NB4 (cell line): ENCODE results near the gene ARHGAP11A.

Experiments
- MAX ChIP-seq: IDR thresholded peaks from 2 replicates; pipeline ENCODE4 v1.6.1; 2011; ENCODE audit warnings: low read depth, low read length
- MYC ChIP-seq: IDR thresholded peaks from 2 replicates; pipeline ENCODE4 v1.6.1; 2011; ENCODE audit warnings: low read depth, low read length
- TF ChIP-seq, protein P1 (sequence below): IDR thresholded peaks from one replicate; pipeline ENCODE4 v1.5.1; 2012; ENCODE audit warnings: low read depth, low read length

DNA sequence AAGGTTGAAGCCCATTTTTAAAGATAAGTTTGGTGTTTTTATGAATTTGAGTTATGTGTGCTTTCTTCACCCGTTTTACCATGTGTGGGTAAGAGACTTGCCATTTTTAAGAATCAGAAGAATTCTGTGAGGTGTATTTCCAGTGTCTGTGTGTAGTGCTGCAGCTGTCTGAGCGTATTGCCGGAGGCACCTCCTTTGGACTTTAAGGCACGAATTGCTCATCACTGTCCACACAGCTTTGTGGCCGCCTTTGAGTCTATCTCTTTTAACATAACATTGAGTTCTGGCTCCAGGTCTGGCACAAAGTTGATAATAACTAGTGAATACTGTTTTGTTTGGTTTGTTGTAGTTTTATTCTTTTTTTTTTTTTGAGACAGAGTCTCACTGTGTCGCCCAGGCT, 52.0 kb downstream of the ARHGAP11A start:
- TF ChIP-seq, protein P1, sequence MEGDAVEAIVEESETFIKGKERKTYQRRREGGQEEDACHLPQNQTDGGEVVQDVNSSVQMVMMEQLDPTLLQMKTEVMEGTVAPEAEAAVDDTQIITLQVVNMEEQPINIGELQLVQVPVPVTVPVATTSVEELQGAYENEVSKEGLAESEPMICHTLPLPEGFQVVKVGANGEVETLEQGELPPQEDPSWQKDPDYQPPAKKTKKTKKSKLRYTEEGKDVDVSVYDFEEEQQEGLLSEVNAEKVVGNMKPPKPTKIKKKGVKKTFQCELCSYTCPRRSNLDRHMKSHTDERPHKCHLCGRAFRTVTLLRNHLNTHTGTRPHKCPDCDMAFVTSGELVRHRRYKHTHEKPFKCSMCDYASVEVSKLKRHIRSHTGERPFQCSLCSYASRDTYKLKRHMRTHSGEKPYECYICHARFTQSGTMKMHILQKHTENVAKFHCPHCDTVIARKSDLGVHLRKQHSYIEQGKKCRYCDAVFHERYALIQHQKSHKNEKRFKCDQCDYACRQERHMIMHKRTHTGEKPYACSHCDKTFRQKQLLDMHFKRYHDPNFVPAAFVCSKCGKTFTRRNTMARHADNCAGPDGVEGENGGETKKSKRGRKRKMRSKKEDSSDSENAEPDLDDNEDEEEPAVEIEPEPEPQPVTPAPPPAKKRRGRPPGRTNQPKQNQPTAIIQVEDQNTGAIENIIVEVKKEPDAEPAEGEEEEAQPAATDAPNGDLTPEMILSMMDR, result no peak
- TF ChIP-seq MYC, result no peak
- TF ChIP-seq MAX, result no peak
